Panc1 (cell line): Measurements from ENCODE around the gene KIZ. TPM values are rescaled to one million over a fixed set of nuclear protein-coding genes. Genes with fewer than 3 reads are reported as not detected.

Experiments
- ATAC-seq: fragments of 200-7000 bp; cut with Tn5 transposase; 2 replicates; pipeline ENCODE4 v1.9.1; 2020; ENCODE audit warnings: mild to moderate bottlenecking, moderate library complexity
- BruUV-seq: library from RNA; stranded (reverse); fragments of 400-500 nt; replicated peaks from 2 replicates; lab custom pipeline; 2021; lab: Mats Ljungman, UMichigan
- CTCF ChIA-PET: fragments of 300-600 bp; sonication (Branson Sonifier 250); formaldehyde crosslinking; loops from one replicate; lab custom pipeline; 2022; ENCODE audit warnings: antibody characterized with exemption; lab: Charles Lee
- POLR2A ChIA-PET: fragments of 300-600 bp; sonication (Branson Sonifier 250); formaldehyde crosslinking; loops from one replicate; lab custom pipeline; 2022; ENCODE audit warnings: antibody characterized with exemption; lab: Charles Lee
- DNase-seq: peaks from one replicate; pipeline ENCODE4 v3.0.0-alpha.2; 2010; ENCODE audit warnings: low read depth, low spot score
- H3K27ac ChIP-seq: 2 replicates; pipeline ENCODE4 v1.5.1; 2011; ENCODE audit warnings: mild to moderate bottlenecking, low read length, inconsistent platforms
- H3K27me3 ChIP-seq: fragments of 200-500 bp; sonication (Bioruptor generic); 2 replicates; pipeline ENCODE4 v1.6.0; 2014; ENCODE audit warnings: low read length, inconsistent platforms; ENCODE audit not compliant: control insufficient read depth, insufficient read depth
- H3K36me3 ChIP-seq: fragments of 200-500 bp; sonication (Bioruptor generic); 2 replicates; pipeline ENCODE4 v1.5.1; 2014; ENCODE audit warnings: inconsistent platforms, mild to moderate bottlenecking, low read length, moderate library complexity; ENCODE audit not compliant: control insufficient read depth, insufficient read depth
- H3K4me1 ChIP-seq: 2 replicates; pipeline ENCODE4 v1.5.1; 2011; ENCODE audit warnings: inconsistent platforms, mild to moderate bottlenecking, low read length, moderate library complexity; ENCODE audit not compliant: control insufficient read depth, insufficient read depth
- H3K4me3 ChIP-seq, 2 experiments: 2 replicates each; pipeline ENCODE4 v1.5.1; 2011 to 2012; ENCODE audit warnings: low read depth in 2 of 2, low read length in 2 of 2, mild to moderate bottlenecking in 2 of 2, inconsistent platforms in 1 of 2, moderate library complexity in 1 of 2
- H3K9me3 ChIP-seq: fragments of 200-500 bp; sonication (Bioruptor generic); 2 replicates; pipeline ENCODE4 v1.5.1; 2014; ENCODE audit warnings: low read depth, mild to moderate bottlenecking, inconsistent platforms, low read length, moderate library complexity; ENCODE audit not compliant: control insufficient read depth, insufficient read depth
- POLR2AphosphoS5 ChIP-seq: IDR thresholded peaks from 2 replicates; pipeline ENCODE4 v1.6.1; 2012; ENCODE audit warnings: mild to moderate bottlenecking, low read depth, low read length, moderate library complexity
- SIN3A ChIP-seq: IDR thresholded peaks from 2 replicates; pipeline ENCODE4 v1.6.1; 2012; ENCODE audit warnings: low read depth, mild to moderate bottlenecking, low read length, moderate library complexity, borderline replicate concordance; ENCODE audit not compliant: insufficient read depth
- TCF7L2 ChIP-seq: IDR thresholded peaks from 2 replicates; pipeline ENCODE4 v1.6.1; 2011; ENCODE audit warnings: mild to moderate bottlenecking, low read depth, low read length, inconsistent platforms
- in situ Hi-C: cut with HindIII; loops from 2 replicates; pipeline ENCODE4 v1.10.0; 2016; ENCODE audit warnings: low sequenced_read_pairs, low pct_unique_long_range_greater_than_20kb
- intact Hi-C: fragments of 100-400 bp; cut with micrococcal nuclease; formaldehyde crosslinking; loops from one replicate; pipeline ENCODE4 v1.10.0; 2022; ENCODE audit not compliant: unreplicated experiment
- total RNA-seq: library from RNA; stranded (reverse); gene quantifications from one replicate; pipeline ENCODE4 v1.2.1, GENCODE V29; 2021; ENCODE audit not compliant: unreplicated experiment
- TF ChIP-seq, protein P1 (sequence below): fragments of 450-650 bp; IDR thresholded peaks from 2 replicates; pipeline ENCODE4 v1.5.1; 2017; ENCODE audit warnings: mild to moderate bottlenecking
- TF ChIP-seq, protein P2 (sequence below), 2 experiments: IDR thresholded peaks; 2 replicates each; pipeline ENCODE4 v1.6.1; 2011 to 2012; ENCODE audit warnings: low read depth in 2 of 2, control low read depth in 1 of 2, low read length in 1 of 2, mild to moderate bottlenecking in 1 of 2, moderate library complexity in 1 of 2; ENCODE audit not compliant: insufficient read depth in 1 of 2

KIZ gene
- total RNA-seq, 1 experiment from 2014 or later = 6.5 TPM

DNA sequence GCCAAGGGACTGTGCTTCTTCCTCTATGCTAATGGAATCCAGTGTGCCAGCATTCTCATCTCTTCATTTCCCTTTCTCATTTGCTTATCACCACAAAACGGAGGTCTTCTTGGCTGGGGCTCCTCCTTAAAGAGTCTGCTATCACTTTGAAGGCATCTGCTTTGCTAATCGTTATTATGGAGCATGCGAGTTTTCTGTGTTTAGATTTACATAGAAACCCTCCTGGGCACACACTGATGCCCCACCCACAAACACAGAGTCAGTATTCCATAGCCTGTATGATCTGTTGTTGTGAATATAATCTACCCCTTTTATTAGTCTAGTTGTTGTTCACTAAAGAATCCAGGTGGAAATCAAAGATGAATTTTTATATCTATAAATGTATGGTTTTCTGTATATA, 93.8 kb downstream of the KIZ start:
- no peak for TF ChIP-seq TCF7L2
- TF ChIP-seq, protein P1, sequence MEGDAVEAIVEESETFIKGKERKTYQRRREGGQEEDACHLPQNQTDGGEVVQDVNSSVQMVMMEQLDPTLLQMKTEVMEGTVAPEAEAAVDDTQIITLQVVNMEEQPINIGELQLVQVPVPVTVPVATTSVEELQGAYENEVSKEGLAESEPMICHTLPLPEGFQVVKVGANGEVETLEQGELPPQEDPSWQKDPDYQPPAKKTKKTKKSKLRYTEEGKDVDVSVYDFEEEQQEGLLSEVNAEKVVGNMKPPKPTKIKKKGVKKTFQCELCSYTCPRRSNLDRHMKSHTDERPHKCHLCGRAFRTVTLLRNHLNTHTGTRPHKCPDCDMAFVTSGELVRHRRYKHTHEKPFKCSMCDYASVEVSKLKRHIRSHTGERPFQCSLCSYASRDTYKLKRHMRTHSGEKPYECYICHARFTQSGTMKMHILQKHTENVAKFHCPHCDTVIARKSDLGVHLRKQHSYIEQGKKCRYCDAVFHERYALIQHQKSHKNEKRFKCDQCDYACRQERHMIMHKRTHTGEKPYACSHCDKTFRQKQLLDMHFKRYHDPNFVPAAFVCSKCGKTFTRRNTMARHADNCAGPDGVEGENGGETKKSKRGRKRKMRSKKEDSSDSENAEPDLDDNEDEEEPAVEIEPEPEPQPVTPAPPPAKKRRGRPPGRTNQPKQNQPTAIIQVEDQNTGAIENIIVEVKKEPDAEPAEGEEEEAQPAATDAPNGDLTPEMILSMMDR = no peak
- TF ChIP-seq SIN3A = no peak
- no peak for TF ChIP-seq POLR2AphosphoS5
- TF ChIP-seq, protein P2, sequence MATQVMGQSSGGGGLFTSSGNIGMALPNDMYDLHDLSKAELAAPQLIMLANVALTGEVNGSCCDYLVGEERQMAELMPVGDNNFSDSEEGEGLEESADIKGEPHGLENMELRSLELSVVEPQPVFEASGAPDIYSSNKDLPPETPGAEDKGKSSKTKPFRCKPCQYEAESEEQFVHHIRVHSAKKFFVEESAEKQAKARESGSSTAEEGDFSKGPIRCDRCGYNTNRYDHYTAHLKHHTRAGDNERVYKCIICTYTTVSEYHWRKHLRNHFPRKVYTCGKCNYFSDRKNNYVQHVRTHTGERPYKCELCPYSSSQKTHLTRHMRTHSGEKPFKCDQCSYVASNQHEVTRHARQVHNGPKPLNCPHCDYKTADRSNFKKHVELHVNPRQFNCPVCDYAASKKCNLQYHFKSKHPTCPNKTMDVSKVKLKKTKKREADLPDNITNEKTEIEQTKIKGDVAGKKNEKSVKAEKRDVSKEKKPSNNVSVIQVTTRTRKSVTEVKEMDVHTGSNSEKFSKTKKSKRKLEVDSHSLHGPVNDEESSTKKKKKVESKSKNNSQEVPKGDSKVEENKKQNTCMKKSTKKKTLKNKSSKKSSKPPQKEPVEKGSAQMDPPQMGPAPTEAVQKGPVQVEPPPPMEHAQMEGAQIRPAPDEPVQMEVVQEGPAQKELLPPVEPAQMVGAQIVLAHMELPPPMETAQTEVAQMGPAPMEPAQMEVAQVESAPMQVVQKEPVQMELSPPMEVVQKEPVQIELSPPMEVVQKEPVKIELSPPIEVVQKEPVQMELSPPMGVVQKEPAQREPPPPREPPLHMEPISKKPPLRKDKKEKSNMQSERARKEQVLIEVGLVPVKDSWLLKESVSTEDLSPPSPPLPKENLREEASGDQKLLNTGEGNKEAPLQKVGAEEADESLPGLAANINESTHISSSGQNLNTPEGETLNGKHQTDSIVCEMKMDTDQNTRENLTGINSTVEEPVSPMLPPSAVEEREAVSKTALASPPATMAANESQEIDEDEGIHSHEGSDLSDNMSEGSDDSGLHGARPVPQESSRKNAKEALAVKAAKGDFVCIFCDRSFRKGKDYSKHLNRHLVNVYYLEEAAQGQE (IDR thresholded peaks at IDR 0.05; ENCODE audit: insufficient read depth in 1 of 2, low read depth in 2 of 2, low read length in 1 of 2) = no peak
- Histone ChIP-seq H3K4me3 (no peak overlapping the region), H3K36me3 (no peaks in the 10 kb centered on the region), H3K27ac (no peak overlapping the region), H3K27me3 (no peaks in the 10 kb centered on the region), H3K4me1 (no peaks in the 10 kb centered on the region), H3K9me3 (no peaks in the 10 kb centered on the region)
- intact Hi-C loops (loop anchor here (10.0 kb wide), 1 partner anchor 385 kb away; no protein-coding TSS in a partner anchor), in situ Hi-C loops (no loop called here)
- DNase-seq (no peak), ATAC-seq (no peak)
- ChIA-PET CTCF (no interaction called here), POLR2A (no interaction called here)
- BruUV-seq = no TSS peak

DNA sequence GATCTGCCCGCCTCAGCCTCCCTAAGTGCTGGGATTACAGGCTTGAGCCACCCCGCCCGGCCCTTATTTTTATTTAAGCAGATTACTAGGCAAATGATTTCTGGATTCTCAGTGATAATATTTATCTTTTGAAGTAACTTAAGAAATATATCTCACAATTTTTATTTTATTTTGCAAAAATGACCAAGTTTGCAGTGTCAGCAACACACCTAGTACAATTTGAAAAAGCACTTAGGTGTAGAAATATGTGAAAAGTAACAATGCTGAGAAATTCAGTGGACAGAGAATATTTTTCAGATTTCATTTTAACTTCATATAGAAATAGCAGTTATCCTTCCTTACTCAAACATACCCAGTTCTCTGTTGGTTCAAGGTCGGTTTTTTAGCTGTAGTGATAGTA, 98.3 kb downstream of the KIZ start:
- ATAC-seq (no peak), DNase-seq (no peak)
- ChIA-PET CTCF (no interaction called here), POLR2A (no interaction called here)
- TF ChIP-seq, protein P2 (IDR thresholded peaks at IDR 0.05; ENCODE audit: insufficient read depth in 1 of 2, low read depth in 2 of 2, low read length in 1 of 2) = no peak
- TF ChIP-seq SIN3A (no peak), POLR2AphosphoS5 (no peak), TCF7L2 (no peak)
- TF ChIP-seq, protein P1 = no peak
- no peaks in the 10 kb centered on the region for H3K36me3 ChIP-seq
- no peak overlapping the region for H3K4me3 ChIP-seq
- no peaks in the 10 kb centered on the region for H3K9me3 ChIP-seq
- in situ Hi-C loops = no loop called here
- no peaks in the 10 kb centered on the region for H3K27me3 ChIP-seq
- no TSS peak for BruUV-seq
- H3K4me1 ChIP-seq = no peaks in the 10 kb centered on the region
- intact Hi-C loops = loop anchor here (10.0 kb wide), 1 partner anchor 389 kb away; no protein-coding TSS in a partner anchor
- no peak overlapping the region for H3K27ac ChIP-seq
